Natural killer cell treated with Interleukin-12 subunit alpha and Interleukin-12 subunit beta and Interleukin-15 and Interleukin-18, amount 100 ng/mL, for 72 hours (primary cell): ENCODE results near the gene FBXW7. TPM values are rescaled to one million over a fixed set of nuclear protein-coding genes. Genes with fewer than 3 reads are reported as not detected.
A peak's percentile ranks its signal among the peaks of the same experiment; 100 is the strongest.
"Not testable (repeated sequence)": the region's sequence is repeated elsewhere in the genome, so short reads cannot be mapped to it uniquely, and the experiment has no call there.

ENCODE experiments used
- ATAC-seq, 2 donors: fragments of 150-1000 bp; cut with Tn5 transposase in 1 of 2; sonication (Bioruptor Pico), chemical (Tn5 transposase) in 1 of 2; 2 replicates each; pipeline ENCODE4 v1.10.0; 2021
- DNase-seq: peaks from one replicate; pipeline ENCODE4 v3.0.0; 2022; ENCODE audit warnings: low spot score
- H3K27ac Mint-ChIP-seq, 2 donors: 1 replicate in 1 of 2; 2 replicates in 1 of 2; pipeline ENCODE4 v1.8.0; 2022; ENCODE audit warnings: mixed read lengths in 2 of 2, mild to moderate bottlenecking in 1 of 2, moderate library complexity in 1 of 2
- H3K27me3 Mint-ChIP-seq, 2 donors: 1 replicate in 1 of 2; 2 replicates in 1 of 2; pipeline ENCODE4 v1.8.0; 2022; ENCODE audit warnings: mixed read lengths in 2 of 2
- H3K36me3 Mint-ChIP-seq: one replicate; pipeline ENCODE4 v1.8.0; 2022; ENCODE audit warnings: mixed read lengths
- H3K4me1 Mint-ChIP-seq, 2 donors: 1 replicate in 1 of 2; 2 replicates in 1 of 2; pipeline ENCODE4 v1.8.0; 2022; ENCODE audit warnings: low read depth in 2 of 2, mixed read lengths in 2 of 2, mild to moderate bottlenecking in 1 of 2
- H3K4me3 Mint-ChIP-seq: one replicate; pipeline ENCODE4 v1.8.0; 2022; ENCODE audit warnings: mixed read lengths
- H3K9me3 Mint-ChIP-seq: 2 replicates; pipeline ENCODE4 v1.8.0; 2022; ENCODE audit warnings: mixed read lengths
- total RNA-seq, 2 donors: library from RNA; stranded (reverse); gene quantifications; one replicate each; pipeline ENCODE4 v1.2.3, GENCODE V29; 2022

Gene FBXW7
- total RNA-seq, 2 donors from 2014 or later, result 70.9 to 74.1 TPM

DNA sequence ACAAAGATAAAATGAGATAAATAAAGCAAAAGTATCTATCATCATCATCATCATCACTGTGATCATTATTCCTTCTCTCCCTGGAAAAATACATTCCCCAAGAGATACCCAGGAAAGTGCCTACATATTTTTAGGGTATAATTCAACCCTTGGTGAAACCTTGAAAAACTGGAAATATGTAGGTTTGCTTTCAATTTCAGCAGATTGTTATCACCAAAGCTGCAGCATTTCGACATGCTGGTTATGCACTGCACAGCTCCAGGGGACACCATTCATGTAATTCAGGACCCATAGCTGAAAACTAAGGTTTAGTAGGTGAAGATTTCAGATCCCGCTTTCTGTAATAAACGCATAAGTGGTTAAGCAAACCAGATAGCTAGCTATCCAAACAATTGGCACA is 28.4 kb upstream of the FBXW7 start:
- DNase-seq, result no peak
- ATAC-seq, result no peak
- Mint-ChIP-seq H3K9me3 (no peaks in the 10 kb centered on the region), H3K4me3 (no peak overlapping the region), H3K4me1 (peaks cover 0 to 3% of the 10 kb centered on the region in 2 donors), H3K36me3 (no peaks in the 10 kb centered on the region), H3K27me3 (peaks cover 6 to 7% of the 10 kb centered on the region in 2 donors), H3K27ac (no peak overlapping the region)

DNA sequence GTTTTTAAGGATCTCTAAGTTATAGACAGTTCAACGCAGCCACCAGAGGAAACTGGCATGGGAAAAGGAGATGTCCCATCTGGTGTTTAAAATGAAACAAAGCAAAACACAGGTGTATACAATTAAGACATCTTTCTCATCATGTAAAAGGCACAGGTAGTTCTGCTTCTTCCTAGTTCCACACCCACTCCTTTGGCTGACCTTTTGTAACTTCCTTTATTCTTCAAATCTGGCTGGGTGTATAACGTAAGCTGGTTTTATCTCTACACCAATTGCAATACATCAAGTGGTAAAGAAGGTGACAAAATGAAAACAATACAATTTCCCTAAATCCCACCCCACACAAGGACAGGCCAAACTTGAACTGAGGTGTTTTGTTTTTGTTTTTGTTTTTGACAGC is 27.3 kb upstream of the FBXW7 start:
- no peak overlapping the region for H3K4me3 Mint-ChIP-seq
- H3K9me3 Mint-ChIP-seq, result no peaks in the 10 kb centered on the region
- H3K36me3 Mint-ChIP-seq, result no peaks in the 10 kb centered on the region

DNA sequence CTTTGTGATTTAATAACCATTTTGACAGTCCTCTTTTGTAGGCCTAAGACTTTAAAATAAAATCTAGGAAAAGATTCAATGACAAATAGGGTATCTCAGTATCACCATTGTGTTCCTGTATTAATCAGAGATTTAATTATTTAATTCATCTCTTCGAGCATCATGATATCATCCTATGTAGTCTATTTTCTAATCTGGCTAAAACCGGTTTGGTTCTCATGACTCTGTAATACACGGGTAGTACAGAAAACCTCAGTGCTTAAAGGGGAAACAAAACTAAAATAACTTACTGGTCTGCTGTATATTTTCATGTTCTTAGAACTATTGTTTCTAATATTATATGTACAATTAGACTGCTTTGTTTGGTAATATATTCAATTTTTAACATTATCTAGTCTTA is 23.7 kb upstream of the FBXW7 start:
- DNase-seq (no peak), ATAC-seq (no peak)
- Mint-ChIP-seq H3K9me3 (no peaks in the 10 kb centered on the region), H3K36me3 (no peaks in the 10 kb centered on the region), H3K27ac (no peak overlapping the region), H3K4me1 (peaks cover 3 to 16% of the 10 kb centered on the region in 2 donors), H3K4me3 (no peak overlapping the region), H3K27me3 (peaks cover 2 to 6% of the 10 kb centered on the region in 2 donors)

More for the DNA sequence above, 27.3 kb upstream of the FBXW7 start:
- DNase-seq (no peak), ATAC-seq (no peak)
- peaks cover 0 to 3% of the 10 kb centered on the region in 2 donors for H3K4me1 Mint-ChIP-seq
- peaks cover 6 to 7% of the 10 kb centered on the region in 2 donors for H3K27me3 Mint-ChIP-seq
- H3K27ac Mint-ChIP-seq, result no peak overlapping the region

DNA sequence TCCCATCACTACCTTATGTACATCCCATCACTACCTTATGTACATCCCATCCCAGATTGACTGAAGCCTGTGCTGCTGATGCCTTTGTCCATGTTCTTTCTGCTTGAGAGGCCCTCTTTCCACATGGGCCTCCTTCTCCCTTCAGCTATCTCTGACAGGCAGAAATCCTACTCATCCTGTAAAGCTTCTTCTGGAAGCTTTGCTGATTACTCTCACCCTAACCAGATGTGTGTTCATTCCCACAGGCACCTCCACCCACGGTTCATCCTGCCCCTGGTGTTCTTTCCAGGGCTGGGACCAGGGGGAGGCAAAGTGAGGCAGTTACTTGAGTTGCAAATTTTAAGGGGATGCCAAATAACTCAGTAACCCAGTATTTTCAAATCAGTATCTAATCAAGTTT is 22.5 kb upstream of the FBXW7 start:
- no peaks in the 10 kb centered on the region for H3K36me3 Mint-ChIP-seq
- peaks cover 2 to 6% of the 10 kb centered on the region in 2 donors for H3K27me3 Mint-ChIP-seq
- DNase-seq (no peak), ATAC-seq (no peak)
- H3K9me3 Mint-ChIP-seq, result no peaks in the 10 kb centered on the region
- H3K27ac Mint-ChIP-seq, result peak overlapping the region in 1 of 2 donors; percentile 2
- peaks cover 9 to 28% of the 10 kb centered on the region in 2 donors for H3K4me1 Mint-ChIP-seq
- H3K4me3 Mint-ChIP-seq, result no peak overlapping the region

DNA sequence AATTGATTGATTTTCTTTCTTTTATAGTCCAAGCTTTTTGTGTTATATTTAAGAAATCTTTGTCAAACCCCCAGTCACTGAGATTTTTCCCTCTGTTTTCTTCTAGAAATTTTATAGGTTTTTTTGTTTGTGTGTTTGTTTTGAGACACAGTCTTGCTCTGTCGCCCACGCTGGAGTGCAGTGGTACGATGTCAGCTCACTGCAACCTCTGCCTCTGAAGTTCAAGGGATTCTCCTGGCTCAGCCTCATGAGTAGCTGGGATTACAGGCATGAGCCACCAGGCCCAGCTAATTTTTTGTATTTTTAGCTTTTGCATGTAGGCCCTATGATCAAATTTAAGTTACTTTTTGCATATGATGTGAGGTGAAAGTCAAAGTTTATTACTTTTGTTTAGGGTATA is 20.9 kb upstream of the FBXW7 start:
- Mint-ChIP-seq H3K27ac (peak overlapping the region in 1 of 2 donors; percentile 33), H3K27me3 (peaks cover 2 to 6% of the 10 kb centered on the region in 2 donors), H3K36me3 (no peaks in the 10 kb centered on the region), H3K9me3 (no peaks in the 10 kb centered on the region), H3K4me1 (peaks cover 9 to 28% of the 10 kb centered on the region in 2 donors), H3K4me3 (no peak overlapping the region)
- ATAC-seq, result no peak
- DNase-seq, result no peak

DNA sequence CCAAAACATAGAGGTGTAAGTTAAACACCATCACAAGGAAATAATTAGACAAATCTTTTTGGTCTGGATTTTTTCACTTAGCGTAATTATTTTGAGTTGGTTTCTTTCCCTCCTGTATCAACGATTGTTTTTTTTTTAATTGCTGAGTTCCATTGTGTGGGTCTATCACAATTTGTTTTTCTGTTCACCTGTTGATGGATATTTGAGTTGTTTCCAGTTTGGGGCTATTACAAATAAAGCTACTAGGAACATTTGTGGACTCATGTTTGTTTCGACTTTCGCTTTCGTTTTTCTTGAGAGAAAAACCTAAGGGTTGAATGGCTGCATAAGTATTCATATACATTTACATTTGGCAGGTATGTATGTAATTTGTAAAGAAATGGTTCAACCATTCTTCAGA is 20.4 kb upstream of the FBXW7 start:
- no peak for ATAC-seq
- Mint-ChIP-seq H3K9me3 (no peaks in the 10 kb centered on the region), H3K4me3 (peak overlapping the region; percentile 53), H3K36me3 (no peaks in the 10 kb centered on the region), H3K4me1 (peaks cover 9 to 28% of the 10 kb centered on the region in 2 donors), H3K27me3 (peaks cover 2 to 5% of the 10 kb centered on the region in 2 donors), H3K27ac (peak overlapping the region; percentile 33)
- no peak for DNase-seq

DNA sequence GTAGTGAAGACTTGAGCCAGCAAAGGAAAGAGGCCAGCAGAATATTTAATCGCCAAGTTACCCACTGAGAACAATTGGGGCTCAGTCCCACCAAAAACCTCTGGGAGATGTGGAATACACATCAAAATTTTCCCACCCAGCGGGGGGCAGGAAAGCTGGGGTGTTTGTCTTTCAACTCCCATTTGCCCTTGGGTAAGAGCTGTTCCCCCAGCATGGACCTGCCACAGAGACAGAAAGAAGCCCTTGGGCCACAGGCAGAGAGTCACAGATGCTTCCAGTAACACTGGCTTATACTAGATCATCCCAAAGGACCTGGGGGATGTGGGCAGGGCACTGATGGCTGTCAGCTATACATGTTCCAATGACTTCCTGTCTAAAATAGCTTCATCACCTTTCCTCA is 18.9 kb upstream of the FBXW7 start:
- DNase-seq (no peak), ATAC-seq (peak in 1 of 2 donors; percentile 19)
- H3K36me3 Mint-ChIP-seq, result no peaks in the 10 kb centered on the region
- H3K4me3 Mint-ChIP-seq, result peak overlapping the region; percentile 9
- H3K27me3 Mint-ChIP-seq, result no peaks in the 10 kb centered on the region
- no peaks in the 10 kb centered on the region for H3K9me3 Mint-ChIP-seq
- H3K4me1 Mint-ChIP-seq, result peaks cover 9 to 25% of the 10 kb centered on the region in 2 donors
- H3K27ac Mint-ChIP-seq, result peak overlapping the region in 1 of 2 donors; percentile 61

DNA sequence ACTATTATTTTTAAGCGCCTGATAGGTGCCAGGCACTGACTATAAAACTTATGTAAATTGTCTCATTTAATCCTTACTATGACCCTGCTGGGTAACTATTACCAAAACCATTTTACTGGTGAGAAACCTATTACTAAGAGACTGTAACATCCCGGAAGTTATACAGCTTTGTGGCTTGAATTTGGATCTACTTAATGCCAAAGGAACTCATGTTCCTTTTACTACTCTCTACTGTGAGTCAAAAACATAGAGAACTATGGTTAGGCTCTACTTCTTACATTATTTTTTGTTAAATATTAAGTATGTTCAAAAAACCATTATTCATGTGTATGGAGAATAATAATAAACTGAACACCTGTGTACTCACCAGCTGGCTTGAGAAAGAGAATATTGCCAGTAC is 14.8 kb upstream of the FBXW7 start:
- ATAC-seq, H3K9me3 Mint-ChIP-seq, H3K27me3 Mint-ChIP-seq, DNase-seq, H3K36me3 Mint-ChIP-seq, H3K4me3 Mint-ChIP-seq, H3K27ac Mint-ChIP-seq: not testable (repeated sequence)
- H3K4me1 Mint-ChIP-seq, result peaks cover 6 to 17% of the 10 kb centered on the region in 2 donors

DNA sequence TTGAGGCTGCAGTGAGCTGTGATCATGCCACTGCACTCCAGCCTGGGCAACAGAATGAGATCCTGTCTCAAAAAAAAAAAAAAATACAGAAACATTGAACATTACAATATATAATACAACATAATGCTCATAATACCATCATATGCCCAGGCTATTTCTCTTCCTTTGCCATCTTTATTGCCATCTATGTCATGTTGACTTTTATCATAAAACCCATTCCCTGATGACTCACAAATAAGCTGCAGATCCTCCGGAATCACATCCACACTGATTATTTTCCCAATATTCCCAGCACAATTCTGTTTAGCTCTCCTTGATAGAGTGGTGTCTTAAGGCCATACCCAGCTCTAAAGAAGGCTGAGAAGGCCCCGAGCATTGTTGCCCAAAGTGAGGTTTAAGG is 9.2 kb upstream of the FBXW7 start:
- H3K27ac Mint-ChIP-seq, result no peak overlapping the region
- no peak for DNase-seq
- no peaks in the 10 kb centered on the region for H3K9me3 Mint-ChIP-seq
- ATAC-seq, result no peak
- peaks cover 0 to 5% of the 10 kb centered on the region in 2 donors for H3K4me1 Mint-ChIP-seq
- H3K36me3 Mint-ChIP-seq, result no peaks in the 10 kb centered on the region
- H3K27me3 Mint-ChIP-seq, result peaks cover 0 to 7% of the 10 kb centered on the region in 2 donors
- no peak overlapping the region for H3K4me3 Mint-ChIP-seq

DNA sequence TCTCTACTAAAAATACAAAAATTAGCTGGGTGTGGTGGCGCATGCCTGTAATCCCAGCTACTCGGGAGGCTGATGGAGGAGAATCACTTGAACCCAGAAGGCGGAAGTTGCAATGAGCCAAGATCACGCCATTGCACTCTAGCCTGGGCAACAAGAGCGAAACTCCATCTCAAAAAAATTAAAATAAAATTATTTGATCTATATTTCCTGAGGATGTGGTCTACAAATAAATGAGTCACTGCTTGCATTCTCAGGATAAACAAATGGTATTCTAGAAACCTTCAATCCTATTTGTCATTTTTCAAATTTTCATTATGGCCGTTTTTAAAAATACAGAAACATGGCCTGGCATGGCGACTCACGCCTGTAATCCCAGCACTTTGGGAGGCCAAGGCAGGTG is 8.6 kb upstream of the FBXW7 start:
- not testable (repeated sequence) for H3K27ac Mint-ChIP-seq, H3K36me3 Mint-ChIP-seq, H3K4me3 Mint-ChIP-seq, H3K27me3 Mint-ChIP-seq, H3K9me3 Mint-ChIP-seq, ATAC-seq, DNase-seq, H3K4me1 Mint-ChIP-seq

DNA sequence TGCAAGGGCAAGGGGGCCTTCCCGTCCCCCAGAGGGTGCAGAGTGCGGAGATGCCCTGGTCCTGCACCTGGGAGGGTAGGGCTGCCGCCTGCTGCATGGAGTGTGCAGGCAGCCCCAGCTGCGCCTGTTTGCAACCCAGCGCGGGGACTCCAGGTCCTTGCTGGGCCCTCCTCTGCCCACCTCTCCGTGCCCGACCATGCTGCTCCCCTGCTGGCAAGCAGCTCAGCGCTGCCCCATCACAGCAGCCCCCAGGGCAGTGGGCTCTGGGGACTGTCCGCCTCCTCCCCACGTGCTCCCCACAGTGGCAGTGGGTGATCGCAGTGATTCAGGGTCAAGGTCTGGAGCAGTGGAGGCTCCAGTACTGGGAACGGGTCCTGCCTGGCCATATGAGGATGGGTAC is 5.0 kb upstream of the FBXW7 start:
- Mint-ChIP-seq H3K36me3 (no peaks in the 10 kb centered on the region), H3K27me3 (no peaks in the 10 kb centered on the region), H3K4me1 (peaks cover 33 to 35% of the 10 kb centered on the region in 2 donors), H3K9me3 (no peaks in the 10 kb centered on the region), H3K4me3 (no peak overlapping the region), H3K27ac (peak overlapping the region in 1 of 2 donors; percentile 62)
- ATAC-seq (no peak), DNase-seq (no peak)

DNA sequence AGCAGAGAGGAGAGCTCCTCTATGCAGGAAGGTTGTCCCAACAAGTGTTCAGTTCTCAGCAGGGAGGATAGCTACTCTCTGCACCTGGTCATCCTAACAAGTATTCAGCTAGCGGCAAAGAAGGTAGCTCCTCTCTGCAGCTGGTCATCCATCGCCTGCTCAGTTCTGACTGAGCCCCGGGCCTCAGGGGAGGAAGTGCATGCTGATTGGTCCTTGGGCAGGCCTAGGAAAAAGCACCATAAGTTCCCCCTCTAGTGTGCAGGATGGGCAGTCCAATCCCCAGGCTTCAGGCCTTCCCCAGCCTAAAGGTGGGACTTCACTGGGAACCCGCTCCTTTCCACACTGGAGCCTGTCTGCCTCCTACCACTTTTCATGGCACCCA is 4.4 kb upstream of the FBXW7 start:
- Mint-ChIP-seq H3K36me3 (no peaks in the 10 kb centered on the region), H3K4me1 (peaks cover 33 to 35% of the 10 kb centered on the region in 2 donors), H3K9me3 (no peaks in the 10 kb centered on the region), H3K27ac (peak overlapping the region in 1 of 2 donors; percentile 62), H3K4me3 (no peak overlapping the region), H3K27me3 (no peaks in the 10 kb centered on the region)
- no peak for DNase-seq
- ATAC-seq, result no peak

DNA sequence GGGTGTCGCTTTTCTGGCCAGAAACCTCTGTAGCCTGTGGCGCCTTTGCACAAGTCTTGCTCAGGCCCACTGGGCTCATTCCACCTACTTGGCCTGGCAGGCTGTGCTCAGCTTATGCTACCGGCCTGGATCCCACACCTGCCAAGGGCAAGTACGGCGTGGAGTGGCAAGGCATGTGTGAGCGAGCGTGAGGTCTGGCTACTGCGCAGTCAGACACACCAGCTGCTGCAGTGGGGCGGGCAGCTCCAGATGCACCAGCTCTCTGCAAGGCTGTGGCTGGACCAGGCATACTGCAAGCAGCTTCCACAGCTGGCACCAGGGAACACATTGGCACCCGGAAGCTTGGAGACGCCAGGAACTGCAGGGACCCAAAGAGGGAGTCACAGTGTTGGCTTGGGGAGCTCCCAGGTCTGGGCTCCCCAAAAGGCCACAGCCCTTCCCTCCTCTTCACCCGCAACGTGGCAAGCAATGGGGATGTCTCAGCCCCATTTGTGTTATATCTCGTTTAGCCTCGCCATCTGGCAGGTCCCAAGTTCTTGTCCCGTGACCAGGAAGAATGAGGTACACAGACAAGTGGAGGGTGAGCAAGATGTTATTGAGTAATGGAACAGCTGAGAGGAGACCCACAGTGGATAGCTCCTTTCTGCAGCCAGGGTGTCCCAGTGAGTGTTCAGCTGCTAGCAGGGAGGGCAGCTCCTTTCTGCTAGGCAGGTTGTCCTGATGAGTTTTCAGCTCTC is 3.8 kb upstream of the FBXW7 start:
- peaks cover 35 to 36% of the 10 kb centered on the region in 2 donors for H3K4me1 Mint-ChIP-seq
- no peaks in the 10 kb centered on the region for H3K9me3 Mint-ChIP-seq
- H3K27ac Mint-ChIP-seq, result peak overlapping the region in 1 of 2 donors; percentile 97
- H3K4me3 Mint-ChIP-seq, result no peak overlapping the region
- H3K36me3 Mint-ChIP-seq, result no peaks in the 10 kb centered on the region
- no peaks in the 10 kb centered on the region for H3K27me3 Mint-ChIP-seq
- ATAC-seq, result no peak
- no peak for DNase-seq

DNA sequence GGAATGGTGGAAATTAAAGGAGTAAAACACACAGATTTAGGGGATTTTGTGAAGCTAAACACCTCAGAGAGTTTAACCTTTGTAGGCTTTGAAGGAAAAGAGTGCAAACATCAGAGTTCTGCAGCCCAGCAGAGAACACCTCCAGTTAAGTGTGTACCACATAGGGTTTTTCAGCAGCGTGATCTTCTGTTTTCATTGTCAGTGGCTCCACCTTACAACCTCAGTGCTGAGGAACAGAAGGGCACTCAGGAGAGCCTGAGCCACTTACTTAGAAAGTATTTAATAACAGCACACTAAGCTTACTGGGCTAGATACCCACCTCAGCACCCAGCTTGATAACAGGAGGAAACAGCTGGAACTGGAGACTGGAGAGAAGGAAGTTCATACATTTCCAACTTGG is 2.0 kb upstream of the FBXW7 start:
- DNase-seq, result no peak
- Mint-ChIP-seq H3K4me3 (peak overlapping the region; percentile 99), H3K27me3 (no peaks in the 10 kb centered on the region), H3K4me1 (peaks cover 46 to 52% of the 10 kb centered on the region in 2 donors), H3K9me3 (no peaks in the 10 kb centered on the region), H3K27ac (peak overlapping the region; percentile 97 to 99), H3K36me3 (no peaks in the 10 kb centered on the region)
- ATAC-seq, result no peak
